ENCODE data around the gene HELZ. TPM values are rescaled to one million over a fixed set of nuclear protein-coding genes. Genes with fewer than 3 reads are reported as not detected.

The HELZ gene
- total RNA-seq, 1 experiment from 2014 or later, result 31.3 TPM

DNA sequence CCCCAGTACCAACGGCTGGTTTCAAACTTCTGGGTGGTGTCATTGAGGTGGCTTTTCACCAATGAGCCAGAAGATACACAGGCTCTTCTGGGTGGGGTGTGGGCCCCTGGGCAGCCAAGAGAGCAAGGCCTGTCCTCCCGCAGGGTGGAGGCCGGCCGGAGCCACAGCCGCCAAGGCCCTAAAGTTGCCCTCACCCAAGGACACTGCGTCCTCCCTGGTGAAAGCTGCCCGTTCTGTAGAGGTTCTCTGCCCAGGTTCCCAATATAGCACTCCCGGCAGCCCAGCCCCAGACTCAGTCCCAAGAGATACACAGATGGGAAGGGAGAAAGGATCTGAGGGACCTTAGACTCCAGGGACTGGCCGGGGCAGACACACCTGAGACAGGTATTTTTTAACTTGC, 211.4 kb downstream of the HELZ start:
- DNase-seq, result no peak
- H4K20me1 ChIP-seq (ENCODE audit: low read length), result no peaks in the 10 kb centered on the region
- no peak for TF ChIP-seq EZH2 (IDR thresholded peaks at IDR 0.05; ENCODE audit: low read length, unreplicated experiment)
- TF ChIP-seq, protein P1, sequence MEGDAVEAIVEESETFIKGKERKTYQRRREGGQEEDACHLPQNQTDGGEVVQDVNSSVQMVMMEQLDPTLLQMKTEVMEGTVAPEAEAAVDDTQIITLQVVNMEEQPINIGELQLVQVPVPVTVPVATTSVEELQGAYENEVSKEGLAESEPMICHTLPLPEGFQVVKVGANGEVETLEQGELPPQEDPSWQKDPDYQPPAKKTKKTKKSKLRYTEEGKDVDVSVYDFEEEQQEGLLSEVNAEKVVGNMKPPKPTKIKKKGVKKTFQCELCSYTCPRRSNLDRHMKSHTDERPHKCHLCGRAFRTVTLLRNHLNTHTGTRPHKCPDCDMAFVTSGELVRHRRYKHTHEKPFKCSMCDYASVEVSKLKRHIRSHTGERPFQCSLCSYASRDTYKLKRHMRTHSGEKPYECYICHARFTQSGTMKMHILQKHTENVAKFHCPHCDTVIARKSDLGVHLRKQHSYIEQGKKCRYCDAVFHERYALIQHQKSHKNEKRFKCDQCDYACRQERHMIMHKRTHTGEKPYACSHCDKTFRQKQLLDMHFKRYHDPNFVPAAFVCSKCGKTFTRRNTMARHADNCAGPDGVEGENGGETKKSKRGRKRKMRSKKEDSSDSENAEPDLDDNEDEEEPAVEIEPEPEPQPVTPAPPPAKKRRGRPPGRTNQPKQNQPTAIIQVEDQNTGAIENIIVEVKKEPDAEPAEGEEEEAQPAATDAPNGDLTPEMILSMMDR (conservative IDR thresholded peaks at IDR 0.05; ENCODE audit: low read depth, low read length), result no peak
- no peak for TF ChIP-seq EZH2phosphoT487 (IDR thresholded peaks at IDR 0.05; ENCODE audit: borderline replicate concordance, low read length)
- H3K9me2 ChIP-seq (replicated peaks; ENCODE audit: low read length), result no peaks in the 10 kb centered on the region; the same call in 1 of the 2 replicates
- no peak overlapping the region for H3K9ac ChIP-seq (ENCODE audit: low read length)
- no peak overlapping the region for H3K27ac ChIP-seq (ENCODE audit: low read length)
- no peak overlapping the region for H3K4me3 ChIP-seq (ENCODE audit: low read length)
- ChIA-PET CTCF (no interaction called here), POLR2A (ENCODE audit: unreplicated experiment) (no interaction called here)
- no peaks in the 10 kb centered on the region for H3K4me1 ChIP-seq (ENCODE audit: insufficient read depth, low read length)
- BruUV-seq (replicated peaks), result no TSS peak
- H3K27me3 ChIP-seq (ENCODE audit: low read length), result peaks cover 3% of the 10 kb centered on the region; the same call in 1 of the 2 replicates
- no peaks in the 10 kb centered on the region for H3K36me3 ChIP-seq (ENCODE audit: low read depth, low read length)
- H2AFZ ChIP-seq (ENCODE audit: low read length), result no peak overlapping the region
- H3K79me2 ChIP-seq (ENCODE audit: low read length), result no peaks in the 10 kb centered on the region
- H3F3A ChIP-seq (ENCODE audit: low read length, unreplicated experiment), result no peaks in the 10 kb centered on the region
- no peaks in the 10 kb centered on the region for H3K9me3 ChIP-seq (ENCODE audit: low read length)
- no peak for ATAC-seq
- no peak overlapping the region for H3K4me2 ChIP-seq (ENCODE audit: low read length)
- intact Hi-C loops (cut with micrococcal nuclease), result no loop called here

DNA sequence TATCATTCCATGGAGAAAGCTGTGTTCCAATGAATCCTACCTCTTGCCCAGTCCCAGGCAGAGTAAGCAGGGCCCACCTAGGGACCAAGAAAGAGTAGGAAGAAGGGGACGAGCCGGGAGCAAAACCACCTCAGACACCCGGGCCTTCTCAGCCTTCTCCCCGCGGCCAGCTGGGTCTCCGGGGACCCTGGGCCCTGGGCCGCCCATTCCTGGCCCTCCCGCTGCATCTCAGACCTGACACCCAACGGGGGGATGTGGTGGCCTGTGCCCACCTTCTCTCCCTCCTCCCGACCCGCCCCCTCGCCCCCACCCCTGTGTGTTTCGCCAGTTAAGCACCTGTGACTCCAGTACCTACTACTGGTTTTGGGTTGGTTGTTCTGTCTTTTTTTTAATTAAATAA, 212.0 kb downstream of the HELZ start:
- no peaks in the 10 kb centered on the region for H3K9me3 ChIP-seq (ENCODE audit: low read length)
- no peak overlapping the region for H3K4me3 ChIP-seq (ENCODE audit: low read length)
- H3K27ac ChIP-seq (ENCODE audit: low read length), result no peak overlapping the region
- no peak overlapping the region for H3K4me2 ChIP-seq (ENCODE audit: low read length)
- intact Hi-C loops (cut with micrococcal nuclease), result no loop called here
- no peak for DNase-seq
- no peak for ATAC-seq
- BruUV-seq (replicated peaks), result no TSS peak
- no peak overlapping the region for H3K9ac ChIP-seq (ENCODE audit: low read length)
- no peaks in the 10 kb centered on the region; the same call in 1 of the 2 replicates for H3K9me2 ChIP-seq (replicated peaks; ENCODE audit: low read length)
- H3F3A ChIP-seq (ENCODE audit: low read length, unreplicated experiment), result no peaks in the 10 kb centered on the region
- ChIA-PET POLR2A (ENCODE audit: unreplicated experiment) (no interaction called here), CTCF (no interaction called here)
- no peak overlapping the region for H2AFZ ChIP-seq (ENCODE audit: low read length)
- H4K20me1 ChIP-seq (ENCODE audit: low read length), result no peaks in the 10 kb centered on the region
- TF ChIP-seq EZH2phosphoT487 (IDR thresholded peaks at IDR 0.05; ENCODE audit: borderline replicate concordance, low read length), result no peak
- TF ChIP-seq, protein P1 (conservative IDR thresholded peaks at IDR 0.05; ENCODE audit: low read depth, low read length), result no peak
- TF ChIP-seq EZH2 (IDR thresholded peaks at IDR 0.05; ENCODE audit: low read length, unreplicated experiment), result no peak
- no peaks in the 10 kb centered on the region for H3K4me1 ChIP-seq (ENCODE audit: insufficient read depth, low read length)
- H3K79me2 ChIP-seq (ENCODE audit: low read length), result no peaks in the 10 kb centered on the region
- peaks cover 3% of the 10 kb centered on the region; the same call in 1 of the 2 replicates for H3K27me3 ChIP-seq (ENCODE audit: low read length)
- no peaks in the 10 kb centered on the region for H3K36me3 ChIP-seq (ENCODE audit: low read depth, low read length)

- no peak overlapping the region for H2AFZ ChIP-seq (ENCODE audit: low read length)
- H3K27me3 ChIP-seq (ENCODE audit: low read length), result peaks cover 2% of the 10 kb centered on the region; the same call in 1 of the 2 replicates
- H3K4me3 ChIP-seq (ENCODE audit: low read length), result no peak overlapping the region
- POLR2A ChIA-PET (ENCODE audit: unreplicated experiment), result no interaction called here
- intact Hi-C loops (cut with micrococcal nuclease), result no loop called here
- CTCF ChIA-PET, result no interaction called here
- no peaks in the 10 kb centered on the region for H4K20me1 ChIP-seq (ENCODE audit: low read length)
- H3K9me2 ChIP-seq (replicated peaks; ENCODE audit: low read length), result no peaks in the 10 kb centered on the region; the same call in 1 of the 2 replicates
- no peaks in the 10 kb centered on the region for H3K79me2 ChIP-seq (ENCODE audit: low read length)
- no peak for DNase-seq
- no TSS peak for BruUV-seq (replicated peaks)
- no peaks in the 10 kb centered on the region for H3K4me1 ChIP-seq (ENCODE audit: insufficient read depth, low read length)
- ATAC-seq, result no peak
- no peak overlapping the region for H3K9ac ChIP-seq (ENCODE audit: low read length)
- H3K9me3 ChIP-seq (ENCODE audit: low read length), result no peaks in the 10 kb centered on the region
- no peaks in the 10 kb centered on the region for H3K36me3 ChIP-seq (ENCODE audit: low read depth, low read length)
- TF ChIP-seq EZH2 (IDR thresholded peaks at IDR 0.05; ENCODE audit: low read length, unreplicated experiment) (no peak), EZH2phosphoT487 (IDR thresholded peaks at IDR 0.05; ENCODE audit: borderline replicate concordance, low read length) (no peak)
- TF ChIP-seq, protein P1 (conservative IDR thresholded peaks at IDR 0.05; ENCODE audit: low read depth, low read length), result no peak
- no peaks in the 10 kb centered on the region for H3F3A ChIP-seq (ENCODE audit: low read length, unreplicated experiment)
- H3K4me2 ChIP-seq (ENCODE audit: low read length), result no peak overlapping the region
- no peak overlapping the region for H3K27ac ChIP-seq (ENCODE audit: low read length)
Measured at GRCh38 chr17:67032382-67032781, 212.6 kb downstream of the HELZ start.

Data from PC-3 (cell line).